PC-9 (cell line): ENCODE results near the gene MAP3K19. TPM values are rescaled to one million over a fixed set of nuclear protein-coding genes. Genes with fewer than 3 reads are reported as not detected.

ENCODE experiments used
- BruUV-seq: library from RNA; stranded (reverse); fragments of 400-500 nt; replicated peaks from 2 replicates; lab custom pipeline; 2021; lab: Mats Ljungman, UMichigan
- CTCF ChIA-PET: fragments of 300-600 bp; sonication (Branson Sonifier 250); formaldehyde crosslinking; loops from one replicate; lab custom pipeline; 2022; ENCODE audit warnings: antibody characterized with exemption; lab: Charles Lee
- POLR2A ChIA-PET: fragments of 300-600 bp; sonication (Branson Sonifier 250); formaldehyde crosslinking; loops from one replicate; lab custom pipeline; 2022; ENCODE audit warnings: antibody characterized with exemption; ENCODE audit not compliant: unreplicated experiment; lab: Charles Lee
- DNase-seq, 2 experiments: peaks; one replicate each; pipeline versions ENCODE4 v3.0.0 to v3.0.0-alpha.2; 2015 to 2022; ENCODE audit warnings: mixed read lengths in 1 of 2
- H2AFZ ChIP-seq: fragments of 200-600 bp; sonication (generic); 2 replicates; pipeline ENCODE4 v1.8.1; 2017; ENCODE audit warnings: antibody characterized with exemption
- H3F3A ChIP-seq: fragments of 200-600 bp; sonication (generic); 2 replicates; pipeline ENCODE4 v1.8.1; 2017; ENCODE audit warnings: antibody characterized with exemption, mild to moderate bottlenecking, low read depth; ENCODE audit not compliant: insufficient read depth
- H3K27ac ChIP-seq: fragments of 200-600 bp; sonication (generic); 2 replicates; pipeline ENCODE4 v1.6.1; 2016; ENCODE audit warnings: mixed run types
- H3K27me3 ChIP-seq: fragments of 200-600 bp; sonication (generic); 2 replicates; pipeline ENCODE4 v1.6.1; 2016; ENCODE audit warnings: low read depth, mixed run types; ENCODE audit not compliant: insufficient read depth
- H3K36me3 ChIP-seq: fragments of 200-600 bp; sonication (generic); 2 replicates; pipeline ENCODE4 v1.6.1; 2016; ENCODE audit warnings: low read depth, mixed run types
- H3K4me1 ChIP-seq: fragments of 200-600 bp; sonication (generic); replicated peaks from 2 replicates; pipeline ENCODE4 v1.6.1; 2016; ENCODE audit warnings: mixed run types; ENCODE audit not compliant: insufficient read depth
- H3K4me2 ChIP-seq: fragments of 200-600 bp; sonication (generic); 2 replicates; pipeline ENCODE4 v1.6.1; 2017; ENCODE audit warnings: mixed run types
- H3K4me3 ChIP-seq: fragments of 200-600 bp; sonication (generic); 2 replicates; pipeline ENCODE4 v1.6.1; 2016; ENCODE audit warnings: mixed run types
- H3K79me2 ChIP-seq: fragments of 200-600 bp; sonication (generic); 2 replicates; pipeline ENCODE4 v1.6.1; 2017; ENCODE audit warnings: low read depth, mixed run types
- H3K9me2 ChIP-seq: fragments of 200-600 bp; sonication (generic); 2 replicates; pipeline ENCODE4 v1.8.1; 2017; ENCODE audit warnings: mild to moderate bottlenecking; ENCODE audit not compliant: insufficient read depth
- H3K9me3 ChIP-seq: fragments of 200-600 bp; sonication (generic); 2 replicates; pipeline ENCODE4 v1.8.1; 2016; ENCODE audit warnings: low read depth; ENCODE audit not compliant: insufficient read depth
- H4K20me1 ChIP-seq: fragments of 200-600 bp; sonication (generic); 2 replicates; pipeline ENCODE4 v1.8.1; 2017; ENCODE audit not compliant: insufficient read depth
- EZH2 ChIP-seq: fragments of 200-600 bp; sonication (generic); IDR thresholded peaks from 2 replicates; pipeline ENCODE4 v1.8.0; 2017; ENCODE audit warnings: antibody characterized with exemption, low read depth
- intact Hi-C: fragments of 100-400 bp; cut with micrococcal nuclease; formaldehyde crosslinking; loops from one replicate; pipeline ENCODE4 v1.10.0; 2022; ENCODE audit not compliant: unreplicated experiment
- total RNA-seq: library from RNA; stranded (reverse); gene quantifications from 2 replicates; pipeline ENCODE4 v1.2.3, GENCODE V29; 2021
- TF ChIP-seq, protein P1 (sequence below): fragments of 200-600 bp; sonication (generic); conservative IDR thresholded peaks from 2 replicates; pipeline ENCODE4 v1.6.1; 2017; ENCODE audit warnings: mixed run types, antibody characterized with exemption, mild to moderate bottlenecking, moderate library complexity

Gene MAP3K19
- total RNA-seq, 1 experiment from 2014 or later: not detected

DNA sequence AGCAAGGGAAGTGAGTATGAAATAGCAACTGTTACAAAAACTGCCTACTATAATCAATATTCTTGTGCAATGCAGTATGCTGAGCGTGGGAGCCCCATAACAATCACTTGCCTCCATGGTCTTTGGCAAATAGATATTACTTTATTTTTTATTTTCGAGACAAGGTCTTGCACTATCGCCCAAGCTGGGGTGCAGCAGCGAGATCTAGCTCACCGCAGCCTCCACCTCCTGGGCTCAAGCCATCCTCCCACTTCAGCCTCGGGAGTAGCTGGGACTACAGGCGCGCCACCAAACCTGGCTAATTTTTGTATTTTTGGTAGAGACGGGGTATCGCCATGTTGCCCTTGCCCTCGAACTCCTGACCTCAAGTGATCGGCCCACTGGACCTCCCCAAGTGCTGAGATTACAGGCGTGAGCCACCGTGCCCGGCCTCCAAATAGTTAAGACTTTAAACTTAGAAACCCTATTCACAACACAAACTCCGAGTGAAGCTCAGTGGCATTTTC is 129.8 kb downstream of the MAP3K19 start:
- peaks cover 27% of the 10 kb centered on the region for H3K4me1 ChIP-seq
- peak in 1 of 2 experiments; percentile 6 for DNase-seq
- peaks cover 37% of the 10 kb centered on the region for H3K79me2 ChIP-seq
- H3K27ac ChIP-seq: peak overlapping the region; percentile 94
- intact Hi-C loops: loop anchor here (5.0 to 10.0 kb wide), 3 partner anchors 137 to 803 kb away; partner anchors contain the start of genes R3HDM1, RAB3GAP1 and ZRANB3
- CTCF ChIA-PET: interaction anchor here (0.7 to 1.0 kb wide), 2 partner anchors 458 to 466 kb away, joined by 4 read pairs; no protein-coding TSS in a partner anchor
- peak overlapping the region; percentile 88 for H3K4me3 ChIP-seq
- POLR2A ChIA-PET: interaction anchor here (0.7 kb wide), 1 partner anchor 9 kb away, joined by 3 read pairs; no protein-coding TSS in a partner anchor
- no peaks in the 10 kb centered on the region for H3K9me2 ChIP-seq
- no peaks in the 10 kb centered on the region for H3K27me3 ChIP-seq
- H4K20me1 ChIP-seq: peaks cover 29% of the 10 kb centered on the region
- H3K36me3 ChIP-seq: peaks cover 7% of the 10 kb centered on the region; the same call in 1 of the 2 replicates
- TF ChIP-seq EZH2: no peak
- TF ChIP-seq, protein P1, sequence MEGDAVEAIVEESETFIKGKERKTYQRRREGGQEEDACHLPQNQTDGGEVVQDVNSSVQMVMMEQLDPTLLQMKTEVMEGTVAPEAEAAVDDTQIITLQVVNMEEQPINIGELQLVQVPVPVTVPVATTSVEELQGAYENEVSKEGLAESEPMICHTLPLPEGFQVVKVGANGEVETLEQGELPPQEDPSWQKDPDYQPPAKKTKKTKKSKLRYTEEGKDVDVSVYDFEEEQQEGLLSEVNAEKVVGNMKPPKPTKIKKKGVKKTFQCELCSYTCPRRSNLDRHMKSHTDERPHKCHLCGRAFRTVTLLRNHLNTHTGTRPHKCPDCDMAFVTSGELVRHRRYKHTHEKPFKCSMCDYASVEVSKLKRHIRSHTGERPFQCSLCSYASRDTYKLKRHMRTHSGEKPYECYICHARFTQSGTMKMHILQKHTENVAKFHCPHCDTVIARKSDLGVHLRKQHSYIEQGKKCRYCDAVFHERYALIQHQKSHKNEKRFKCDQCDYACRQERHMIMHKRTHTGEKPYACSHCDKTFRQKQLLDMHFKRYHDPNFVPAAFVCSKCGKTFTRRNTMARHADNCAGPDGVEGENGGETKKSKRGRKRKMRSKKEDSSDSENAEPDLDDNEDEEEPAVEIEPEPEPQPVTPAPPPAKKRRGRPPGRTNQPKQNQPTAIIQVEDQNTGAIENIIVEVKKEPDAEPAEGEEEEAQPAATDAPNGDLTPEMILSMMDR: no peak
- BruUV-seq: no TSS peak
- peaks cover 9% of the 10 kb centered on the region; the same call in 1 of the 2 replicates for H3K9me3 ChIP-seq
- H3F3A ChIP-seq: peaks cover 12% of the 10 kb centered on the region
- H2AFZ ChIP-seq: peak overlapping the region; percentile 100
- peak overlapping the region; percentile 94 for H3K4me2 ChIP-seq

Other genes with a start within 250 kb of the MAP3K19 start
- not detected in 2 replicates for gene ACMSD, start 208.8 kb downstream of the MAP3K19 start, total RNA-seq
- 19.1 and 26.2 TPM in 2 replicates for gene CCNT2, start 128.6 kb downstream of the MAP3K19 start, total RNA-seq
- 29.5 and 36.8 TPM in 2 replicates for gene RAB3GAP1, start 4.8 kb upstream of the MAP3K19 start, total RNA-seq